ENCODE measurements around the gene ISX.
"Not testable (repeated sequence)": the region's sequence is repeated elsewhere in the genome, so short reads cannot be mapped to it uniquely, and the experiment has no call there.

The ISX gene

DNA sequence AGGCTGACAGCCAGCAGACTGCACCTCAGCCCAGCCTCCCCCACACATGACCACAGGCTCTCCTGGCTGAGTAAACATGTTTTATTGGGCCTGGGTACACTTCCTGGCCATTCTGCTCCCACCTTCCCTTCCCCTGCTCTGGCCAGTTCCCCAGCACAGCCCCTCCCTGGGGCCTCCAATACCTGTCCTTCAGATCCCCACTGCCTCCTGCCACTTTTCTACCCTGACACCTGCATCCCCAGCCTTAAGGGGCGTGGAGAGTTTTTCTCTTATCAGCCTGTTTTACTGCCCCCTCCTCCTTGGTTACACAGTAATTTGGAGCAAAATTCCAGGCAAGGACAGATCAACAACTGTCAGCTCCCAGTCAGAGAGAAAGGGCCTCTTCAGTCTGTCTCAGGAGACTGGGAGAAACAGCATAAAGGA, at the start of gene ISX:
TSS of gene ISX (plus strand) at position 363 of the 423 bp plus-strand sequence. CDS start 930 bp downstream, outside the sequence.
- DNase-seq (ENCODE audit: low spot score) = no peak

DNA sequence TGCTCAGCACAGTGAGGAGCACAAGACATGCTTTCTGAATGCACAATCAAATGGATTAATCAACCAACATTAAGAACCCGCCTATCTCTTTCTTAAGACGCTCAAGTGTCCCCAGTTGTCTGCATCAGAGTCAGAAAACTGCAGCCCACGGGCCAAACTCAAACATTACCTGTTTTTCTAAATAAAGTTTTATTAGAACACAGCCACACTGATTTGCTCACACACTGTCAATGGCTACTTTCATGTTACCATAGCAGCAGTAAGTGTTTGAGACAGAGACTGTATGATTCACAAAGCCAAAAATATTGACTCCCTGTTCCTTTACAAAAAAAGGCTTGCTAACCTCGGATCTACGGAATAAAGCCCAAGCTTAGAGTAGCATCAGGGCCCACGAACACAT, 49.0 kb upstream of the ISX start:
- no peak for DNase-seq (ENCODE audit: low spot score)

DNA sequence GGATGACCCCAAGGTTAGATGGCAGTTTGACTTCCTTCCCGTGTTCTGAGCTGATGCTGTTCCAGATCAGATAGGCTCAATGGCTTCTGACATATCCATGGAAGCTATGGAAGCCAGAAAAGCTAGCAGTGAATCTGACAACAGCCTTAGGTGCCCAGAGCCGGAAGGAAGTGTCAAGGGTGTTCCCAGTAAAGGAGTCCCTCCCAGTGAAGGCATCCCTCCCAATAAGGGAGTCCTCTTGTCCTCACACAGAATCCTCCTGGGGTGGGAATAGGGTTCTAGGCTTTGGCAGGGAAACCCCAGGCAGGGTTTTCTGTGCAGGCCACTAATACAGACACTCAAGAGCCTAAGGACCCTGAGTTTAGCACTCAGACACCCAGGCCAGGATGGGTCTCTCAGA, 47.0 kb upstream of the ISX start:
- DNase-seq (ENCODE audit: low spot score) = no peak

DNA sequence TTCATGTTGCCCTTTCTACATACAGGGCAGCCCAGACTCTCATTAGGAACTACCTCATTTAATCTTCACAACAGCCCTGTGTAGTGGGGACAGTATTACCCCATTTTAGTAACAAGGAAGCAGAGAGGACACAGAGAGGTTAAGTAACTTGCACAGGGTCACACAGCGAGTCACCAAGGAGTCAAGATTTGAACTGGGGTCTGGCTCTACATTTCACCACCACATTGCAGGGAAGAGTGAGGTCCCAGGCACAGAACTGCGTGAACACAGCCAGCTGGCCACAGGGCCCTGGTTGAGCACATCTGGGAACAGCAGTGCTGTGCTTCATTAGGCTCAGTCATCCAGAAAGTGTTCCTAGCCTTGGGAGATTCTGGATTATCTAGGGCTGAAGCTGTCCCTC, 45.4 kb upstream of the ISX start:
- DNase-seq (ENCODE audit: low spot score) = no peak

DNA sequence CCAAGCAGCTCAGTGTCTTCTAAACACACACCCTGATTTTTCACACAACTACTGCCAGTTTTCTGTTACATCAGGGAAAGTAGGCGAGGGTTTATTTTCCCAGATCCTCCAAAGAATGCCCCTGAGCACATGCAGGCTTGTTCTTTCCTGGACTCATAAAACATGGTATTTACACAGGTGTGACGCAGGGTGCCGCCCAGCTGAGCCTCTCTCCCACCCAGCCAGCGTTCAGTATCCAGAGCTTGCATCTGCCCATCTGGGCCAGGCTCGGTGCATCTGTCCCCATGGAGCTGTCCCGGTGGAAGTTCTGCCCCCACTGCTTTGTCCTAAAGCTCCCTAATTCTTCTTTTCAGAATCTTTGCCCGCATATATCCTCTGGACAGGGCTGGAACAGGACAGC, 44.8 kb upstream of the ISX start:
- no peak for DNase-seq (ENCODE audit: low spot score)

DNA sequence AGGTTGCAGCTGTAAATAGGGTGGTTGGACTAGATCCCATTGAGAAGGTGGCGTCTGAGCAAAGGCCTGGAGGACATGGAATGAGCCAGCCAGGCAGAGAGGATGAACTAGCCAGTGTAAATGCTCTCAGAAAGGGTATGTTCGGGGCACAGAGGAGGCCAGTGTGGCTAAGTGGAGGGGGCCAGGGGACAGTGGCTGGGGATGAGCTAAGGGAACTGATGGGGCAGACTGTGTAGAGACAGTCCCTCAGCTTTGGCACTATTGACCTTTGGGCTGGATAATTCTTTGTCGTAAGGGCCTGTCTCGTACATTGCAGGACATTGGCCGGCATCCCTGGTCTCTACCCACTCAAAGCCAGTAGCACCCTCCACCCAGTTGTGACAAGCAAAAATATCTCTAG, 43.7 kb upstream of the ISX start:
- DNase-seq (ENCODE audit: low spot score) = no peak

DNA sequence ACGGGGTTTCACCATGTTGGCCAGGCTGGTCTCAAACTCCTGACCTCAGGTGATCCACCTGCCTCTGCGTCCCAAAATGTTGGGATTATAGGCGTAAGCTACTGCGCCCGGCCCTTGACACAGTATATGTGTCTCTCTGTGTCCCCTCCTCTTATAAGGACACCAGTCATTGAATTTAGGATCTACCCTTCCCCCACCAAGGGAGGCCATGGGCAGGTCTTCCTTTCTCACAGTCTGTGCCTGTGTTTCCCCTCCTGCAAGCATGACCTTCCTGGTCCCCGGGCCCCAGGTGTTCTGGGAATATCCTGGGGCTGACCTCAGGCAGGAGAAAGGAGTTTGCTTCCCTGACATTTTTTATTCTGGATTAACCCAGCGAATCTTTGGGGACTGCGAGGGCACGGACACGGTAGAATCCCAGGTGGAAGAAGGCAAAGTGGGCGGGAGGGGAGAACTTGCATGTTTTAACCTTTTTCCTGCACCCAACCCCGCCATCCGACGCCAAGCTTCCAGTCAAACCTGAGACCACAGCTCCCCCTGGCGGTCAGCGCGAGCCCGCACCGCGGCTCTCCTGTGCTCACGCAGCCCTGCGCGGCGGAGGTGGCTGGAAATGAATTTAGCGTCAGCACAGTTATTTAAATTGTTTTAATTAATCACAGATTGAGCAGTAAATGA, 42.1 kb upstream of the ISX start:
- DNase-seq (ENCODE audit: low spot score) = peak; percentile 19

DNA sequence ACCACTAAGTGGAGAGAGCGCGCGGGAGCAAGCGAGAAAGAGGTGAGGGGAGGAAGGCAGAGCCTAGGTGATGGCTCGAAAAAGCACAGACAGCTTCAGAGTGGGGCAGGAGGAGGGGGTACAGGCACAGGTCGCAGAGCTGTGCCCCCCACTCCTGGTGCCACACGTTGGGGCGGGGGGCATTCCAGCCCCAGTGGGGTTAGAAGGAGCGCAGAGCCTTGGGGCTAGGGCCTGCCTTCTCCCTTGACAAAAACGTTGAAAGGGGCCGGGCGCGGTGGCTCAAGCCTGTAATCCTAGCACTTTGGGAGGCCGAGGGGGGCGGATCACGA, 41.6 kb upstream of the ISX start:
- no peak for DNase-seq (ENCODE audit: low spot score)

DNA sequence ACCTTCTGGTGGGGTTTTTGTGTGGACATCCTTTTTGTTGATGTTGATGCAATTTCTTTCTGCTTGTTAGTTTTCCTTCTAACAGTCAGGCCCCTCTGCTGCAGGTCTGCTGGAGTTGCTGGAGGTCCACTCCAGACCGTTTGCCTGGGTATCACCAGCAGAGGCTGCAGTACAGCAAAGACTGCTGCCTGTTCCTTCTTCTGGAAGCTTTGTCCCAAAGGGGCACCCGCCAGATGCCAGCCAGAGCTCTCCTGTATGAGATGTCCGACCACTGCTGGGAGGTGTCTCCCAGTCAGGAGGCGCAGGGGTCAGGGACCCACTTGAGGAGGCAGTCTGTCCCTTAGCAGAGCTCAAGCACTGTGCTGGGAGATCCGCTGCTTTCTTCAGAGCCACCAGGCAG, 35.8 kb upstream of the ISX start:
- not testable (repeated sequence) for DNase-seq (ENCODE audit: low spot score)

DNA sequence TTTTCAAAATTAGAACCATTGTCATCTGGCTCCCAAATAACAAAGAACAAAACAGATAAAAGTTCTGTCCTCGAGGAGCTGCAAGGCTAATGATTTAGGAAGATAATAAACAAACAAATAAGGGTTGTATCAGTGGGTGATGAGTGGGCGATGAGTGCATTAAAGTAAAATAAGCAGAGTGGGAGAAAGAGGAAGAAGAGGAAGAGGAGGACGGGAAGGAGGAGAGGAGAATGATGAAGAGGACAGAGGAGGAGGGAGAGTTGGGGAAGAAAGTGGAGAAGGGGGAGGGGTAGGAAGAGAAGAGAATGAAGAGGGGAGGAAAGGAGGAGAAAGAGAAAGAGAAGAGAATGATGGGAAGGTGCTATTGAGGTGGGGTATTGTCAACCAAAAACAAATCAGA, 33.4 kb upstream of the ISX start:
- no peak for DNase-seq (ENCODE audit: low spot score)

DNA sequence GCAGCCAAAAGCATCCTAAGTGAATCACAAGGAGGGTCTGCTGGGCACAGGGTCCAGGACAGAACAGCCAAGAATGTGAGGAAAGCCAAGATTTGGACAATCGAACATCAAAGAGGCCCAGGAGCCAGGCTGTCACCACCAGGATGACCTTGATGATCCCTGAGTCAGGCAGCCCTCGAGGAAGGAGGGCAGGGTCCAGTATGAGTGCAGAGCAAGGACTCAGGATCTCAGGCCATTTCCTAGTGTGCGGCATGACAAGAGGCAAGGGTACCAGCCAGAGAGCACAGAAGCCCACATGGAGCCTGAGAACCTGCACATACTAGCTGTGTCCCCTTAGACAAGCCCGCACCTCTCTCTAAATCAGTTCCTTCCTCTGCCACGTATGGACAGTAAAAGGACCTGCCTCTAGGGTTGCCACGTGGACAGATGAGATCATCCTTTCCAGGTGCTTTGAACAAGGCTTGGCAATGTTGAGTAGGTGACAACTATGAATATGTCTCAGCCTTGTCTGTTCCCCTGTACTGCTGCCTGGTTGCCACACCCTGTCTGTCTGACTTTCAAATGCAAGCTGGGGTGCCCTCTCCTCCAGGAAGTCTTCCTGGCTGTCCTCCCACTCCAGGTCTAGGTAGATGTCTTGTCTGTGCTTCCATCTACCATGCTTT, 32.2 kb upstream of the ISX start:
- DNase-seq (ENCODE audit: low spot score) = no peak

DNA sequence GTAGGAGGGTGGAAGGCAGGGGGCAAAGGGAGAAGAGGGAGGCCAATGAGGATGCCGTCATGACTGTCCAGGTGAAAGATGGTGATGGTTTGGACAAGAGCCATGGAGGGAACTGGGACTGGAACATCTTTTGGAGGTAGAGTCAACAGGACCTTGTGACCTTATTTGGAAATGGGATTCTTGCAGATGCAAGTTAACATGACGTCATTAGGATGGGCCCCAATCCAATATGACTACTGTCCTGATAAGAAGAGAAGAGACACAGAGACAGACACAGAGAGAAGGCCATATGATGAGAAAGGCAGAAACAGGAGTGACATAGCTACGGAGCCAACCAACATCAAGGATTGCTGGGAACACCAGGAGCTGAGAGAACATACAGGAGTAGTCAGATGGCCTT, 31.0 kb upstream of the ISX start:
- no peak for DNase-seq (ENCODE audit: low spot score)

DNA sequence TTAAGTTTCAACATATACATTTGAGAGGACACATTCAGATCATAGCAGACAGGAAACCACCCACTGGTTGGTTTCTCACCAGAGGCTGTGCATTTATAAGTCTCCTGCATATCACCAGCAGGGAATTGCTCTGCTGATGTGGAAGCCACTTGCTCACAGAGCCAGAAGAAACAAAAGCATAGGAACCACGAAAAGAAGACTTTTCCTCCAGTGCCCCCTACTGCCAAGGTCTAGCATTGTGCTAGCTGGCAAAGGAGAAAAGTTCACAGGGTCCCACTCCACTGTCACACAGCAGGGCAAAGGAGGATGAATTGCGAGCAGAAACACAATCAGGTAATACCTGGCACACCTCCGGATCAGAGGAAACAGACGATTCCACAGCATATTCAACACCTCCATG, 28.9 kb upstream of the ISX start:
- DNase-seq (ENCODE audit: low spot score) = no peak

DNA sequence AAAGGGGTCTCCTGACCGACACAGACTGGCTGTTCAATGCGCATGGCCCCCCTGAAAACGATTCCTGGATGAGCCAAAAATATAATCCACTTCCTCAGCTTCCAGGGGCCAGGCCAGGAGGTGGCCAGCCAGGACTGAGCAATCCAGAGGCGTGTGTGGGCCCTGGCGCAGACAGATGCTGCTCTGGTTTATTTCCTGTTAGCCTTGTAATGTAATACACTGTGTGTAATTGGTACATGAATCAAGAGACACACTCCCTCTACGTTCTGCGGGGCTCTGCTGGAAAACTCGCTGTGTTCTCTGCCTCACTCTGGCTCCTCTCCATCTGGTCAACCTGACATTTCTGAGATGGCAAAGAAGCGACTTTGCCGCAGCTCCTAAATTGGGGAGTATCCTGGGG, 26.3 kb upstream of the ISX start:
- DNase-seq (ENCODE audit: low spot score) = no peak

DNA sequence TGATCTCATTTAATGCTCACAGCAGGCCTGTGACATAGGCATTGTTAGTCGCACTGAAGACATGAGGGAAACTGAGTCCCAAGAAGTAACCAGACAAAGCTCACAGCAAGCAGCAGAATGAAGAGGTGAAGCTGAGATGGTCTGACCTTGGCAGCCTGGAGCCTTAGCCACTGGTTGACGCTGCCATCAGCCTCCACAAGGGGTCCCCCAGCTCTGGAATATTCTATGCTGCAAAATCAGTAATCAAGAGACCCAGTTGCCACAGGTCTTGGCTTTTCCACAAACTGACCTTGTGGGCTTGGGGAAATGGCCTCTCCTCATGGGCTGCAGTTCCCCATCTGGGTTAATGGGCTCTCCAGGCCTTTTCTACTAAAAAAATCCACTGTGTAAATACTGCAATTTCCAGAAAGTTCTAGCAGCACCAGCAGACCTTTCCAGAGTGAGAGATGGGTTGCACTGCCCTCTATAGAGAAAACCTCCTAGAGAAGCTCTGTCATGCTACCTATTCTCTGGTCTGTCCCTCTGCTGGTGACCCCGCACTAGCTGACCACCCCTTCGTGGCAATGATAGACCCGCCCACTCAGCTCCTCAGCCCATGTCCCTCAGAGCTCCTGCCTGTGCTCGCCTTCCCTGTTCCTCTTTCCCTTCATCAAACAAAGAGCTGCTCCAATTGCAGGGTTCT, 22.6 kb upstream of the ISX start:
- DNase-seq (ENCODE audit: low spot score) = no peak

DNA sequence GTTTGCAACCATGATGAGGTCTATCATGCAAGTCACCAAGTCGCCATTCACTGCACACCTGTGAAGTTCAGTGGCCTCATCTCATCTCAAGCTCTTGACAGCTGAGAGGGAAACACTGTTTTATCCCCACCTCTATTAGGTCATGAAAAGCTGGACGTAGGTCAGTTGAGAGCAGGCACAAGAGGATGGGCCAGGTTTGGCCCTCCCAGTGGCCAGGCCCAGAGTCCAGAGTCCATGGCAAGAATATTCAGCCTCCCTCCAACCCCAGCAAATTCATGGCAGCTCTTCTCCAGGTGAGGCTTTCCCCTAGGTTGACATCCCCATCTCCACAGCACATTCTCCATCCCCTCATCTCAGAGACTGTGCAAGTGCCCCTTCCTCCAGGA, 22.0 kb upstream of the ISX start:
- no peak for DNase-seq (ENCODE audit: low spot score)

DNA sequence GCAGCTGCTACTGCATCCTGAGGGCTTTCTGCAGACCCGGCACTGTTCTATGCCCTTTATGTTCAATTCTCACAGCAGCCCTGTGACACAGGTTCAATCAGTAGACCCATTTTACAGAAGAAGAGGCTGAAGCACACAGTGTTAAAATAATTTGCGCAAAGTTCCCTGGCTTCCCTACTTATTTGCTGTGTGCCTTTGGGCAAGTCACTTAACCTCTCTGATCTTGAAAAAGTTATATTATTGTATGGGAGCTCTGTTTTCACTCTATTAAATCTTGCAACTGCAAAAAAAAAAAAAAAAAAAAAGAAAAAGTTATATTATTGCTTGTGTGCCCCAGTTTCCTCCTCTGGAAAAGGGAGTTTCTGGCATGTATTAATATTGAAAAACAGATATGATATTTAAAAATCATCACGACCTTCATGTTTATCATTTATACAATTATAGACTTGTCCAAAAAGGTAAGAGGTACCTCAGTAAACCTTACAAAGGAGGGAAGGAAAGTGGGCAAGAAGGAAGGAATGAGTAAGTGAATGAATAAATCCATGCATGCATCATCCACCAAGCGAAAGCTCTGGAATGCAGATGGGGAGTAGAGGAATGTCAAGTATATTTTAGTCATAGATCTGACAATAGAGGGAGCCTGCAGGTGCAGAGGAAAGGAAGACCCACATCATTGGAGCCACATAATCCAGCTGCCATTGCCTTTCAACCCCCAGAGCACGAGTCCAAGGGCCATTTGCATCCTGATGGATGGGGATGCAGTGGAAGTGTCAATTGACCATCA, 21.2 kb upstream of the ISX start:
- no peak for DNase-seq (ENCODE audit: low spot score)

DNA sequence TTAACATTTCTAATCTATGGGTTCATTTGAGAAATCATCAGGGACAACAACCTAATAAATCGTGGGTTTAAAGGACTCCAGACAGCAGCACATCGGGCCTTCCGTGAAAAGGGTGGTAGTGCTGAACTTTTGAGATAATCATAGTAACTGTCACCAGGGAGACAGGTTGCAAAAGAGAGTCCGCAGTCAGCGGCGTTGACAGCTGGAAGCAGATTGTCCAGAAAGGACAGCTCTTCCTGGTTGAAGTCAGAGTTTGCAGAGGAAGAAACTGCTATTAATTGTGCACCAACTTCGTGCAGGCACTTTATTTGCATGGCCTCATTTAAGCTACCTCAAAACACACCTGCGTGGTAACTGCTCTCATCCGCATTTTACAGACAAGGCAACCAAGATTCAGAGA, 20.5 kb upstream of the ISX start:
- no peak for DNase-seq (ENCODE audit: low spot score)

DNA sequence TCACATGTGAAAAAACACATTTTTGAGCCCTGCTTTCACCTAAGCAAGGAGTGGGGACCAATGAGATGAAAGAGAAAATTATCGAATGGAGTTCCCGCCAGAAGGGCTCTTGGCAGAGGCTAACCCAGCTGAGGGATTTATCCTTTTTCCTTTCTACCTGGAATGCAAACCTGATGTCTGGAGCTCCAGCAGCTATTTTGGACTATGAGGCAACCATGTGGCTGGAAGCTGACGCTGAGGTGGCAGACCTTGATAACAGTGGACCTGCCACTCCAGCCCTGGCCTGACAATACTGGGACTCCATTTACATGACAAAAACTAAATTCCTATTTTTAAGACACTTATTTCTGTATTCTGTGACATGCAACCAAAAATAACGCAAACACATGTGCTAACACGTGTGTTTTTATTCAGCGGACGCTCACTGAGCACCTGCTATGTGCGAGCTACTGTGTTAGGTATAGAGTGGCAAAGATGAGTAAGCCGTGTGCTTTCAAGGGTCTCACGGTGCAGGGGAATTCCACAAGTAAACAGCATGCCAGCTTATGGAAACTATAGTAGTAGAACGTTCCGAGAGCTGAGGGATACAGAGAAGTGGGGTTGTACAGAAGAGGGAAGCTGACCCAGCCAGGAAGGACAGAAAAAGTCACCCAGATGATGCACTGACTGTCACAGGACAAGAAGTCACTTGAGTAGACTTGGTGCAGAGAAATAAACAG, 19.1 kb upstream of the ISX start:
- DNase-seq (ENCODE audit: low spot score) = no peak

DNA sequence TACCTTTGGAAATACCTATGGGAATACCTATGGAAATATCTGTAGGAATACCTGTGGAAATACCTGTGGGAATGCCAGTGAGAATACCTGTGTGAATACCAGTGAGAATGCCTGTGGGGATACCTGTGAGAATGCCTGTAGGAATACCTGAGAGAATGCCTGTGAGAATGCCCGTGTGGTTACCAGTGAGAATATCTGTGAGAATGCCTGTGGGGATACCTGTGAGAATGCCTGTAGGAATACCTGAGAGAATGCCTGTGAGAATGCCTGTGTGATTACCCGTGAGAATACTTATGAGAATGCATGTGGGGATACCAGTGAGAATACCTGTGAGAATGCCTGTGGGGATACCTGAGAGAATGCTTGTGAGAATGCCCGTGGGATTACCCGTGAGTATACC, 15.9 kb upstream of the ISX start:
- DNase-seq (ENCODE audit: low spot score) = not testable (repeated sequence)

DNA sequence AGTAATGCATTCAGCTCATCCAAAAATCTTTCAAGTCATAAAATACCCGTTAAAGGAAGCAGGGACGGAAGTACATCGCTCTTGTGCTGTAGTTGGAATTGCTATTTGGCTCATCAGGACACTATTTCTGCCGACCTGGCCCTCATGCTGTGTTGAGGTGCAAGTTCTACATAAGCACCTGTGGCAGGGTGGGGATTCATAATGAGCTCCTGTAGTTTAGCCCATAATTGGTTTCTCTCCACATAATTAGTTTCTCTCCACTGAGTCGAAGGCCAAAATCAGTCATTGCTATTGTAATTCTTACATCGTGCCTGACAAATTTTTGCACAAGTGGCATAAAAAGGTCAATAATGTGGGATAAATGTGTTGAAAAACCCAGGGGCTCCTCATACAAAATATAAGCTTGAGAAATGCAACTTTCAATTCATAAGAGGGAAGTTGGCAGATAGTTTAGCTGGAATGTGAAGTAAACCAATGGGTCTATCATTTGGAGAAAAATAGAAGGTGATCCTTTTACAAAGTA, 14.9 kb upstream of the ISX start:
- no peak for DNase-seq (ENCODE audit: low spot score)

DNA sequence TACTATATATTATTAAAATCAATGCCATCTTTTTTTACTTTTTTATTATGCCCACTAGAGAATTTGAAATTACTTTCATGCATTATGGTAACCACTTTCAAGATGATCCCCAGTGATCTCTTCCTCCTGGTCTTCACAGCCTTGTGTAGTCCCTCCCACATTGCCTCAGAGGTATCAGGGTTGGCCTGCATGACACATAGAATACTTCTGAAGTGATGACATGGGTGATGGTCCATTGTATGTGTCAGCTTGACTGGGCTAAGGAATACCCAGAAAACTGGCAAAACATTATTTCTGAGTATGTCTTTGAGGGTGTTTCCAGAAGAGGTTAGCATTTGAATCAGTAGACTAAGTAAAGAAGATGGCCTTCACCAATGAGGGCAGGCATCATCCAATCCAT, 14.2 kb upstream of the ISX start:
- no peak for DNase-seq (ENCODE audit: low spot score)
